Urinary bladder (tissue), 4 donors: Measurements from ENCODE around the gene PHF19. TPM values are rescaled to one million over a fixed set of nuclear protein-coding genes. Genes with fewer than 3 reads are reported as not detected.

Source experiments
- DNase-seq: peaks from one replicate; pipeline ENCODE4 v3.0.0-alpha.2; 2015; ENCODE audit errors: extremely low spot score
- H3K27ac ChIP-seq: one replicate; pipeline ENCODE4 v1.5.1; 2013; ENCODE audit warnings: low read depth, mild to moderate bottlenecking, moderate library complexity
- H3K36me3 ChIP-seq: one replicate; pipeline ENCODE4 v1.6.1; 2013; ENCODE audit warnings: mild to moderate bottlenecking, moderate library complexity; ENCODE audit not compliant: insufficient read depth
- H3K4me1 ChIP-seq: one replicate; pipeline ENCODE4 v1.6.1; 2013; ENCODE audit warnings: mild to moderate bottlenecking, moderate library complexity; ENCODE audit not compliant: insufficient read depth
- H3K4me3 ChIP-seq: one replicate; pipeline ENCODE4 v1.5.1; 2013; ENCODE audit warnings: low read depth, low read length
- whole genome bisulfite sequencing: extraction: QIAGEN DNeasy Blood & Tissue Kit; methylation state at CpG from one replicate; pipeline ENCODE4 v1.1.7; 2013; 5-methylcytosine and 5-hydroxymethylcytosine counted together
- polyA plus RNA-seq: library from polyadenylated mRNA; stranded (reverse); fragments of 200-250 nt; gene quantifications from one replicate; pipeline ENCODE4 v1.2.3, GENCODE V29; 2013
- total RNA-seq: library from RNA; depleted of rRNA; stranded (reverse); fragments of >200 nt; gene quantifications from one replicate; pipeline ENCODE4 v1.2.3, GENCODE V29; 2014
- donor health status: healthy with polysubstance abuse.
- donor health status: healthy.

The PHF19 gene
- total RNA-seq (36.6 TPM), polyA plus RNA-seq (44.6 TPM)

GRCh38 chr9:120876842-120877240, at the start of gene PHF19:
Gene PHF19, minus strand, starts transcription at chr9:120877188. Its CDS starts 2,447 bp downstream, at chr9:120874741.
- H3K4me3 ChIP-seq = peak within 1 kb of the TSS; percentile 81
- H3K4me1 ChIP-seq = no peaks in the 10 kb centered on the region
- no peaks in the 10 kb centered on the region for H3K36me3 ChIP-seq
- no peak for DNase-seq
- peak within 1 kb of the TSS; percentile 95 for H3K27ac ChIP-seq
- WGBS = under 1% methylated on average over 42 of the region's 45 CpGs

GRCh38 chr9:120926397-120926928, 49.5 kb upstream of the PHF19 start, which contains the start of gene TRAF1:
Gene TRAF1, minus strand, starts transcription at chr9:120926796. Its CDS starts 721 bp downstream, at chr9:120926075.
- peak within 1 kb of the TSS; percentile 64 for H3K27ac ChIP-seq
- no peak for DNase-seq
- H3K4me3 ChIP-seq = no peak within 1 kb of the TSS
- H3K36me3 ChIP-seq = no peaks in the 10 kb centered on the region
- 90% methylated on average over 6 of the region's 6 CpGs for WGBS
- no peaks in the 10 kb centered on the region for H3K4me1 ChIP-seq

GRCh38 chr9:120925535-120926396, 48.8 kb upstream of the PHF19 start:
- DNase-seq = no peak
- Histone ChIP-seq H3K4me3 (no peak overlapping the region), H3K4me1 (no peaks in the 10 kb centered on the region)

GRCh38 chr9:120924698-120925534, 47.9 kb upstream of the PHF19 start:
- no peak overlapping the region for H3K4me3 ChIP-seq
- WGBS = 89% methylated on average over 11 of the region's 11 CpGs
- H3K36me3 ChIP-seq = no peaks in the 10 kb centered on the region
- DNase-seq = no peak
- H3K4me1 ChIP-seq = no peaks in the 10 kb centered on the region
- no peak overlapping the region for H3K27ac ChIP-seq

More at GRCh38 chr9:120925535-120926396, 48.8 kb upstream of the PHF19 start:
- 73% methylated on average over 13 of the region's 13 CpGs for WGBS
- no peaks in the 10 kb centered on the region for H3K36me3 ChIP-seq
- H3K27ac ChIP-seq = peak overlapping the region; percentile 64

- H3K36me3 ChIP-seq = no peaks in the 10 kb centered on the region
- no peaks in the 10 kb centered on the region for H3K4me1 ChIP-seq
- peak overlapping the region; percentile 12 for H3K27ac ChIP-seq
- 94% methylated on average over 11 of the region's 11 CpGs for WGBS
- H3K4me3 ChIP-seq = no peak overlapping the region
- DNase-seq = no peak
Observed at GRCh38 chr9:120923620-120924328, 46.8 kb upstream of the PHF19 start.

GRCh38 chr9:120922404-120923195, 45.6 kb upstream of the PHF19 start:
- H3K4me1 ChIP-seq = no peaks in the 10 kb centered on the region
- no peaks in the 10 kb centered on the region for H3K36me3 ChIP-seq
- no peak overlapping the region for H3K4me3 ChIP-seq
- peak overlapping the region; percentile 59 for H3K27ac ChIP-seq
- 74% methylated on average over 7 of the region's 7 CpGs for WGBS
- DNase-seq = no peak

- no peaks in the 10 kb centered on the region for H3K36me3 ChIP-seq
- peak overlapping the region; percentile 4 for H3K27ac ChIP-seq
- H3K4me3 ChIP-seq = no peak overlapping the region
- DNase-seq = no peak
- WGBS = 32% methylated on average over 8 of the region's 8 CpGs
- no peaks in the 10 kb centered on the region for H3K4me1 ChIP-seq
Observed at GRCh38 chr9:120921661-120922181, 44.7 kb upstream of the PHF19 start.

- 69% methylated on average over 3 of the region's 3 CpGs for WGBS
- H3K36me3 ChIP-seq = no peaks in the 10 kb centered on the region
- H3K4me1 ChIP-seq = no peaks in the 10 kb centered on the region
- no peak overlapping the region for H3K4me3 ChIP-seq
- DNase-seq = no peak
- peak overlapping the region; percentile 71 for H3K27ac ChIP-seq
Observed at GRCh38 chr9:120920806-120921178, 43.8 kb upstream of the PHF19 start.

- Histone ChIP-seq H3K36me3 (no peaks in the 10 kb centered on the region), H3K4me3 (no peak overlapping the region), H3K4me1 (no peaks in the 10 kb centered on the region), H3K27ac (peak overlapping the region; percentile 71)
- 90% methylated on average over 6 of the region's 6 CpGs for WGBS
- DNase-seq = no peak
Observed at GRCh38 chr9:120919843-120920805, 43.1 kb upstream of the PHF19 start.

- H3K4me3 ChIP-seq = no peak overlapping the region
- no peaks in the 10 kb centered on the region for H3K4me1 ChIP-seq
- no peaks in the 10 kb centered on the region for H3K36me3 ChIP-seq
- WGBS = 76% methylated on average over 20 of the region's 20 CpGs
- peak overlapping the region; percentile 11 for H3K27ac ChIP-seq
- no peak for DNase-seq
Observed at GRCh38 chr9:120918931-120919842, 42.2 kb upstream of the PHF19 start.
